NCI-H187 treated with DMSO at 0.1 percent for 48 hours (cell line): Measurements from ENCODE around the gene ART3.

Experiments used
- DNase-seq: peaks from one replicate; lab custom pipeline; 2025; lab: John Stamatoyannopoulos, UW

Gene ART3

DNA sequence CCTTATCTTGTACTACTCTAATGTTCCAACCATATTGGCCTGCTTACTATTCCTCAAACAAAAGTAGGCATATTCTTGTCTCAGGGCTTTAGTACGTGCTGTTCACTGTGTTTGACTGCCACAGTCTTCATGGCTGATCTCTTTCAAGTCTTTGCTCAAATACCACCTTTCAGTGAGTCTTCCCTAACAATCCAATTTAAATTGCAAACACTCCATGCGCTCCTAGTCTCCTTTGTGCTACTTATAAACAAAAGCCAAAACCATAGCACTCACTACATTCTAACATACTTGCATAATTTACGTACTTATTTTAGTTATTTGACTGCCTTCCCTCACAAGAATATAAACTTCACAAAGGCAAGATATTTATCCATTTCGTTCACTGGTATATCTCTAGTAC lies 1.7 kb upstream of the ART3 start:
- no peak for DNase-seq

DNA sequence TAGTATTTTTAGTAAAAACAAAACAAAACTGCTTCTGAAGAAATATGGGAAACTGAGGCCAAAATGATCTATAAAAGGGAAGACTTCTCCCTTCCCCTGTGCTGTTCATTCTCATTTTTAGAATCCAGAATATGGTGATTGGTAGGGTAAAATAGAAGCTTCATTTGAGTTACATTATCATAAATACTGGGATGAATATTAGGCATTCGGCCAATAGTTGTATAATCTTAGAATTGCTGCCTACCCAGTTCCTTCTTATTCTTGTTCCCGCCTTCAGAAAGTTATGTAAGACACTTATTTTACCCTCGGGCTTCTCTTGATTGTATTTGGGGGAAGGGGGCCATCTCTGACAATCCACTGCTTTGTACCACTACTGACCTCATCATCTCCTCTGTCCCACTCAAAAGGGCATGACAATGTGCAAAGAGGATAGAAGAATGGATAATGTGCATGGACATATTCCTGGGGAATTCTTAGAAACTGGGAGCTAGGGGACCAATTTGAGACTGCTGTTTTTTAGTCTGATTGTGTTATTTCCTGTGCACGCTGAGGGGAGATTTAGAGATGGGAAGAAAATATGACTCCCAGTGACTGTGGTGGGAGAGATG lies 588 bp downstream of the ART3 start:
- no peak for DNase-seq

DNA sequence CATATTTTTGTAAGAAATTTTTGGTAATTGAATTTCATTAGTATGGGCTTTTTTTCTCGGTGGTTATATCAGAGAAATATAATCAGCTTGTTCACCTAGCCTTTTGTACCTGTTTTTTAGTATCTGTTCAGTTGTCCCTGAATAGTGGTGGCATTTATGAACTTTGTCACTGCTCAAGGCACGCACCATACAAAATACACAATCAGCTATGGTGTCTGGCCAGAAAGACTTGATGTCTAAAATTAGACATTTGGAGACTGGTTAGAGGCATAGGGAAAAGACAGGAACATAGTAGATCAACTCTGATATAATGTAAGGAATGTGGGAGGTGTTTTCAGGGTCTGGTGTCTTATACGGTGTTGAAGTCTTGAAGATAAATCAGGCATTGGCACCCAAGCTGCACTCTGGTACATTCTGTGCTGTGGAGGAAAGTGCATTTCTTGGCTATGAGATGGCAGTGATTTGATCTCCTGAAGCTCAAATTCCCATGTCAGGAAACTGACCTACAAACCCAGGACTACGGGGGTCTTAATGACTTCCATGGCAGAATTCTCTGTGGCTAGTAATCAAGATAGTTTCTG lies 3.6 kb downstream of the ART3 start:
- no peak for DNase-seq

DNA sequence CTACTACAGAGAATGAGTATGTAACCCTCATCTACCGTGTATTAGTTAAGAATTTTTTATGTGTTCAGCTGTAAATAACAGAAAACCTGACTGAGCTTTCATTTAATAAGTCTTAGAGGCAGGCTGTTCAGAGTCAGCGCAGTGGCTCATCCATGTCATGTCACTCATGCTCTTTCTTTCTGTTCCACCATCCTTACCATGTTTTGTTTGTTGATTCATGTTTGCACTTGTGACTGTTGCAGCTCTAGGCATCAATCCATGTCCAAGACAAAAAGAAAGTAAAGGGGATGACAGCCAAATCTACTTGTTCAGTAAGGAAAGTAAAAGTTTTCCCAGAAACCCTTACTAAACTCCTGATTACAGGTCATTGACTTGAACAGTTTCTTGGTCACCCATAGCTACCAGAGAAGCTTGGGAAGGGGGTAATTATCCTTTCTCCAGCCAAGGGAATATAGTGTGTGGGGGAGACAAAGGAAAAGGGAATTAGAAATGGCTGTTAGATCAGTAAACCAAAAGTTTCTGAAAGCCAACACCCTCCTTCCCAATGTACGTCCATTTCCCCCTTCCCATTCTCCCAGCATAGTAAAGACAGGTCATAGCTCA lies 9.0 kb downstream of the ART3 start:
- DNase-seq = no peak

DNA sequence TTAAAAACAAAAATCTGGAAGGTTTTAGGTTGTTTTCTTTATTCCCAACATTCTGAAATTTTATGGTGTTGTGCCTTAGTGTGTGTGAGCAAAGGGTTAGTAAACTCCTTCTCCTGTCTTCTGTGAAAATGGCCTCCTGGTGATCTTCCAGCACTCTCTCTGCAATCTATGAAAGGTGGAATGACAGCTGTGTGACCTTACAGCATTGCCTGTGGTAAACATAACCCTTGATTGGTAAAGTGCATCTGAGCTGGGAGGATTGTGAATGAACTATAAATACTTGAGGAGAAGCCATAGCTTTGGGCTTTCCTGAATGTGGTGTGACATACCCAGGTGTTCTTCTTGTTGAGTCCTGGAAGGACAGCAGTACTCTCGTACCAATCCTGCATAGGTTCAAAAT lies 10.0 kb downstream of the ART3 start:
- DNase-seq = no peak

DNA sequence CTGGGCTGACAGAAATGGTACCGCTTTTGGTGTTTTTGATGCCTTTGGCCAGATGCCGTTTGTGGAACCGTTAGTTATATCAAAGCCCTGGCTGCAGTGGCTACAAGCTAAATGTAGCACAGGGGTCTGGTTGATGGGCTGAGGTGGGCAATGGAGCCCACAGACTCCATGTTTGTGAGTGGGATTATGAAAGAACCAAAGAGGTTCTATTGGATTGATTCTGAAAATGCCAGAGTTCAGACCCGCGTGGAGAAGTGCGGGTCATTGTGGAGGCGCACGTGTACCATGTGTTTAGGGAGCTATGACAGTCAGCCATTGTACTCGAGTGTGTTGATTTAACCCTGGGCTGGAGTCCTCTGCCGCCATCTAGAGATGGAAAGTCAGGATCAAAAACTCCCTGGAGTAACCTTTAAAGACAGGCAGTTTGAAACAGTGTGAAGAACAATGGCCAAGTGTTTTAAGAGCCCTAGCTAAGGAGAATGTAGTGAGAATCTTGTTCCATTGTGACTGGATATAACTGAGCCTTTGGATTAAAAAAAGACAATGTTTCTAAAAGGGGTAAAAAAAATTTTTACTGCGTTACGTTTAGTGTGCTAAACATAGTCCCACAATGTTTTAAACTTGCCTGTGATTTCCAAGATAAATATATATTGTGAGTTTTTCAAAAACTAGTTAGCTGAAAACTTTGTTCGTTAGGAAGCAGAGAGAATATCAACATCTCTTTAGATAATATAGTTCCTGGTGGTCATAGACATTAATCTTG lies 12.7 kb downstream of the ART3 start:
- DNase-seq = peak; percentile 42

DNA sequence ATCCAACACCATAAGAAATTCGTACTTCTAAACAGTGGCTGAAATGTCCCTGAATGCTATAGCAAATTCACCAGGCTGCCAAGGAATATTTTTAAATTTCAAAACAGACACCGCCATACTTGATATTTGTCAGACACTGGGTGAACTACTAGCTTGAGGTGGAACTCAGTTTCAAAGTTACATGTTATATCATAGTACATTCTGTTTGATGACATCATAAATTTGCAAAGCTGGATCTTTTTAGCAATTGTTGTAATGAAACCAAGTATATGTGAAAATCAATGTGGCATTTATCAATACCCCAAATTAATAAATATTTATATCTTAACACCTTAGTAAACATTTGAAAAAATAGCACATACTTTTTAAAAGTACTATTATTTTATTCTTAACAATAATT lies 14.2 kb downstream of the ART3 start:
- DNase-seq = no peak

DNA sequence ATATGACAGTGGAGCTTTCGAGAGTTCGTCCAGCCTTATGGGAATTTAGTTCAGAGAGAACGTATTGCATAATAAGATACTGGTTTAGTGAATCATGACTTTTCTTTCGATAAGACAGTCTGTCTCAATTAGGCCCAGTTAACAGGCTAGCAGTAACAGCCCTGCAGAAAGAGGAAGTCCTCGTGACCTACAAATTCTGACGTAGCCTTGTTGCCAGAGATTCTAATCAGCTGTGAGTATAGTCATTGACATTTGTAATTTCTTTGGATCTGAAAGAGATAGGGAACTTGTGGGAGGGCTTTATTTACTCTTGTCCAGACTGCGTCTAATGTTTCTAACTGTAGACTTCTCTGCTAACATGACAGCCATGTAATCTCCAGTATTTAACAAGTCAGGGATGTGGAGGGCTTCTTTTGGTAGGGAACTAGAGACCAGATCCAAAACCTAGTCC lies 15.8 kb downstream of the ART3 start:
- DNase-seq = no peak

DNA sequence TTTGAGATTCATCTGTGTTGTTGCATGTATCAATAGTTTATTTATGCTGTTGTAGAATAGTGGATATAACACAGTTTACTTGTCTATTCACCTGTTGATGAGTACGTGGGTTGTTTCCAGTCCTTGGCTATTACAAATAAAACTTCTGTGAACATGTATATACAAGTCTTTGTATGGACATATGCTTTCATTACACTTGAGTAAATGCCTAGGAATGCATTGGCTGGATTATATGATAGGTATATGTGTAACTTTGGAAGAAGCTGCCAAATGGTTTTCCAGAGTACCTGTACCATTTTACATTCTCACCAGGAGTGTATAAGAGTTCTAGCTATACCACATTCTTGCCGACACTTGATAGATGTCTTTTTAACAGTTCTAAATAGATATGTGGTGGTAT lies 16.5 kb downstream of the ART3 start:
- no peak for DNase-seq

DNA sequence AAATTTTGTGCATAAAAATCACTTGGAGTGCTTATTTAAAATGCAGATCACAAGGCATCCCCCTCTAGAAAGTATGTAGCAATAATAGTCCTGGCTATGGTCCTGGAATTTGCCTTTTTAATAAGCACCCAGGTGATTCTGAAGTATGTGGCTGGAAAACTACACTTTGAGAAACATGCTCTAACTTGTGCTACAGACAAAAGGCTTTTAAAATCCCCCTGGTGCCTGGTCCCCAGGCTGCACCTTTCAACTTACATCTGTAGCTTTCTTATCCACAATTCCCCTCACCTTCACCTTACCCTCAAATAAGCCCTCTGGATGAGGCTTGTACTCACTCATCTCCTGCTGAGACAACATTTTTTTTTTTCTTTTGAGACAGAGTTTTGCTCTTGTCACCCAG lies 21.1 kb downstream of the ART3 start:
- DNase-seq = no peak

DNA sequence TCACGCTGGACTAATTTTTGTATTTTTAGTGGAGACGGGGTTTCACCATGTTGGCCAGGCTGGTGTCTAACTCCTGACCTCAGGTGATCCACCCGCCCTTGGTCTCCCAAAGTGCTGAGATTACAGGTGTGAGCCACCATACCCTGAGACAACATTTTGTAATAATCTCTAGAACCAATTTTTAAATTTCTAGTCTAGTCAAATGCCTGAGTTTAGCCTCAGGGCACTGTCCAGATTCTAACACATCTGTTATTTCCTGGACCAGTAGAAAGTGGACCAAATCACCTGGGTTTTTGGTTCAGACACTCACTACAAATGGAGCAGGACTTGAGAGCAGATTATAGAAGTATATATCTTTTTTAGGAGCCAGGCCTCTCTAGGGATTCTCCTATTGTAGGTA lies 21.6 kb downstream of the ART3 start:
- no peak for DNase-seq

DNA sequence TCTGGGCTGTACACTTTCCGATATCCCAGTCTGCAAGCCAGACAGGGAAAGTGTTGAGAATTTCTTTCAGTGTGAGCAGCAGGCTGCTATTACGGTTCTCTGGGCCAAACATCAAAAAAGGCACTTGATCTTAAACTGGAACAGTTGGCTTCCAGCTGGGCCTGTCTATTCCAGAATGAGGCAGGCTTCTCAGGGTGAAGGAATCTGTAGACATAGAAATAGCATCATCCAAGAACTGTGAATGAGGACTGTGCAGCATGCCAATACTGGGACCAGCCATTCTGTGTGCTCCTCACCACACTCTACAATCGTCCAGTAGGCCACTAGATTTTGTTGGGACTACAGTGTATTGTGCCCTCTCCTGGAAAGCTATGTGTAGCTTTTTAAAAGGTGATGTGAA lies 31.1 kb downstream of the ART3 start:
- no peak for DNase-seq

DNA sequence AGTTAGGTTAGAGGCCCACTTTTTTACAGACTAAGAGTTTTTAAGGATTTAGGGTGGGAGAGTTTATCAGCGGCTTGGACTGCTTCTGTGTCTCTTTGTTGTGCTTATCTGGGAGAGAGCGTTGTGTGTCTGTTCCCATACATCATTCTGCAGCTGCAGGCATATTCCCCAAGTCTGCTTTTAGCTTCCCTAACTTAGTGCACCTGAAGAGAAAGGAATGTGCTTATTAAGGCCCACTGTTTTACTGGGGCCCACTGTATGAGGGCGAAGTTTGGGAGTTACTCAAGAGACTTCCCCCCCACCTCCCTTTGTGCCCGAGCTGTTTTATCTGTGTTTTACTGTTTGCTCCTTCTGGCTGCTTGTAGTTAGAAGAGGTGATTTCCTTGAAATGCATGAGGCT lies 31.9 kb downstream of the ART3 start:
- no peak for DNase-seq

DNA sequence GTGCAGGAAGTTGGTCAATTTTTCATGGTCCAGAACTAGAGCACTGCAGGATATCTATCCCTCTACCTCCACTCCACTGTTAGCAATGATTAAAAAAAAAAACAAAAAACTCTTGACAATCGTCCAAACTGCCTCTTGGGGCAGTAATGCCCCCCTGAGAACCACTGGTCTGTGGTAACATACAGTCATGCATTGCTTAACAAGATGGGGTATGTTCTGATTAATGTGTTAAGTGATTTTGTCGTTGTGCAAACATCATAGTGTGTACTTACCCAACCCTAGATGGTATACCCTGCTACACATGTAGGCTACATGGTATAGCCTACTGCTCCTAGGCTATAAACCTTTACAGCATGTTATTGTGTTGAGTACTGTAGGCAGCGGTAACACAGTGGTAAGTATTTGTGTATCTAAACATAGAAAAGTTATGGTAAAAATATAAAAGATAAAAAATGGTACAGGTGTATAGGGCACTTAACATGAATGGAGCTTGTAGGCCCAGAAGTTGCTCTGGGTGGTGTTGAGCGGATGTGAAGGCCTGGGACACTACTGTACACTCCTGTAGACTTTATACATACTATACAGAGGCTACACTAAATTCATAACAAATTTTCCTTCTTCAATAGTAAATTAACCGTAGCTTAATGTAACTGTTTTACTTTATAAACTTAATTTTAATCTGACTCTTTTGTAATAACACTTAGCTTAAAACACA lies 34.1 kb downstream of the ART3 start:
- no peak for DNase-seq

DNA sequence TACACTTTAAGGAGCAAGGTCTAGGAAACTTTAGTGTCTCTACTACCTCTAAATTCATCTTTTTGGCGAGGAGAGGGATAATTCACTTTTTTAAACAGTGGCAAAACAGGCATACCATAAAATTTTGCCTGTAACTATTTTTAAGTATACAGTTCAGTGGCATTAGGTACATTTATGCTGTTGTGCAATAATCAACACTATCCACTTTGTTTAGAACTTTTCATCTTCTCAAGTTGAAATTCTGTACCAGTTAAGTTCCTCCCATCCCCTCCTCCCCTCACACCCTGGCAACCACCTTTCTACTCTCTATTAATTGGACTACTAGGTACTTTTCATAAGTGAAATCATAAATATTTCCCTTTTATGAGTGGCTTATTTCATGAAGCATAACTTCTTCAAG lies 42.3 kb downstream of the ART3 start:
- DNase-seq = no peak

DNA sequence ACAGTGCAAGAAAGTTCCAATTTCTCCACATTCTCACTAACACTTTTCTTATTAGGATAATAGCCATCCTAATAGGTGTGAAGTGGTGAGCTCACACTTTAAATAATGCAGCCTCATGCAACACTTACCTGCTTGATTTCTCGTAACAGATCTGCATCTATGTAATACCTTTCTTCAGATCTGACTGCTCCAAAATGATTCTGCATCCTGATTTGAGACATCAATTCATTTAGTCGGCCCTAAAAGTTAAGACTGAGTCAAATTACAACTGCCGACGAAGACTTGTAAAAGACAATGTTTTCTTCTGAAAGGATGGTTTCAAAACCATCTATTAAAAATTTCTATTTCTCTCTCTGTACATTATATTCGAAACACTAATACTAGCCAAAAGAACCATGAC lies 43.0 kb downstream of the ART3 start:
- DNase-seq = no peak

DNA sequence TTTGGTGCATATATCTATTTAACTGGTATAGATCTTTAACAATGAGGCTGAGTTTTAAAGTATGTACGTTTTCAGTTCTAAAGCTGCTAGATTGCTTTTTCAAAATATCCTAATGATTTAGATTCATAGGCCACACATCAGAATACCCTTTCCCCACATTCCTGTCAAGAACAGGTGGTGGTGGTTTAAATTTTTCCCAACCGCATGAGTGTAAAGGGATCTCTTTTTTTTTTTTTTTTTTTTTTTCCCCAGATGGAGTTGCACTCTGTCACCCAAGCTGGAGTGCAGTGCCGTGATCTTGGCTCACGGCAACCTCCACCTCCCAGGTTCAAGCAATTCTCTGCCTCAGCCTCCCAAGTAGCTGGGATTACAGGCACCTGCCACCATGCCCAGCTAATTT lies 45.7 kb downstream of the ART3 start:
- DNase-seq = no peak

DNA sequence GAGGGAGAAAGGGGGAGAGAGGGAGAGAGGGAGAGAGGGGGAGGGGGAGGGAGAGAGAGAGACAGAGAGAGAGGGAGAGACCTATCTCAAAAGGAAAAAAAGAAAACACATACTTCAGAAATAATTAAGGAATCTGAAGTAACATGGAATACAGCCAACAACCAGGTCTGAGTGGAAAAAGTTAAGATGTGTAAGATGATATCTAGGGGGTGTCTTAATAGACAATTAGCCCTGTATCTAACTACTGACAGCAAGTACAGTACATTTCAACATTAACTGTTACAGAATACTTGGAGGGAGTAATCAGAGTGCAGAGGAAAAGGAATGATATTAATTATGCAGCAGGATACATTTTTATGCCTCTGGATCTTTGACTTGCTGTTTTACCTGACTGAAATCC lies 51.3 kb downstream of the ART3 start:
- DNase-seq = no peak

DNA sequence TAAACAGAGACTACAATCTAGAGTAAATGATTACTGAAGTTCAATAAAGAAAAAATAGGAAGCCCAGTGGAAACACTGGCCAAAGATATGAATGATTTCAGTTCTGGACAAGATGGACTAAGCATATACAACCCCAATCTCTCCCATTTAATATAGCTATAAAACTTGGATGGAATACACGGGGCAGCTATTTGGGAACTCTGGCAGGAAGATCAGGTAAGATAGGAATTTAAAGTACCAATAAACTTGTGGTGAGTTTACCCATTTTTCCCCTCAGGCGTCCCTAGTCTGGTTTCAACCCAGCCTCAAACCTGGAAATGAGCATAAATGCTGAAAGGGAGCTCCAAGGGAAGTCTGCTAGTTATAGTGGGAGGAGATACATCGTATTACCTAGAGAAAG lies 53.2 kb downstream of the ART3 start:
- no peak for DNase-seq

DNA sequence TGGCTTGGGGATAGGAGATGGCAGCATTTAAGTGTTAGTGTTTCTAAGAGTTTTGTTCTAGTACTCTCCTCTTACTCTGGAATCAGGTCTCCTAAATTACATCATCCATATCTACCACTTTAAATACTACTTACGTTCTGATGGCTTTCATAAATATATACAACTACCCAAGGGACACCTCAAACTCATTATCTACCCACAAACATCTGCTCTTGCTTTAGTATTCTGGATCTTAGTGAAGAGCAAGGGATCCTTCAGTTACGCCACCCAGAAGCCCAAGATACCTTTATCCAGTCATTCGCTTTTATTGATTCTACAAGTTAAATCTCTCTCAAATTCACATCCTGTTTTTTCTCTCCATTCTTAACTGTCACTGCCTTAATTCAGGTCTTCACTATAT lies 66.7 kb downstream of the ART3 start:
- DNase-seq = no peak

DNA sequence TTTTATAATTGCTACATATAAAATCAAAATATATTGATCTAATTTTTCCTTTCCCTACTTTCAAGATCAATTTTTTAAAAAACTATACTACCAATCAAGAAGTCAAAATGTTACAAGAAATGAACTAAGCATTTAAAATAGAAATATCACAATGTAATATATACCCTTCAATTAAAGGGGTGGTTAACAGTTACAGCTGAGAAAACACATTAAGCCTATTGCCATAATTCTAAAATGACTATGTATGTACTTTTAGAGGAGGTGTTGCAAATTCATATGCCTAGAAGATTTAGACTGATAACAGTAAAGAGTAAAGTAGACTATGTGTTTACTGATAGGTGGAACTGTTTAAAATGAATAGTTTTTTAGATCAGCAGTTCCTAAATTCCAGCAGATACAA lies 70.0 kb downstream of the ART3 start:
- no peak for DNase-seq

DNA sequence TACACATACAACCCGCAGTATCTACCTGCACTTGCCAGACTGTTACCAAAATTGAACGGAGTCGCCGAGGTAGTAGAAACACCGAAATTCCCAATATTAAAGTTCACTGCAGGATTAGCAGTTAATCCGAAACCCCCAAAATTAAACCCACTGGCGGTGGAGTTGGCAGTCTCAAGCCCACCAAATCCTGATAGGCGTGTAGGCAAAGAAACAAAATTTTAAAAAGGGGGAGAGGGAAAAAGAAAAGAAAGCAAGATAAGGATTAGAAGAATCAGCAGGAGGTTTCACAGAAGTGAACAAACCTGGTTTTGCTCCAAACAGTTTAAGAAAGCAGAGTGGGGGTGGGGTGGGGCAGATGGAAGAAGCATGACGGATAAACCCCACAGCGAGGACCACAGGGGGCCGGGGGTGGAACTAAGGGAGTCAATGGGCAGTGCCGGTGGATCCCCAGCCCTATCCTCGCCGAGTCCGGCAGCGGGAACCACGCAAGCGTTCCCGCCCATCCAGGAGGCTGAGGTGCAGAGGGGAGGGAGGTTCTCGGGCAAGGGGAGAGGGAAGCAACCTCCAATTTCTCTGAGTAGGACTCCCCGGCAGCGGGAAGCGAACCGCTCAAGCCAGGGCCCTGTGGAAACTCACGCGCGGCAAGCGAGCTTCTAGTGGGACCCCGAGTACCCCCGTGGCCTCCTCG lies 73.1 kb downstream of the ART3 start:
- no peak for DNase-seq
